Measurements from ENCODE around the gene ST3GAL4.

ST3GAL4 gene

GRCh38 chr11:126430581-126431335 is 75.3 kb downstream of the ST3GAL4 start:
- DNase-seq: no peak

GRCh38 chr11:126431401-126432064 is 76.0 kb downstream of the ST3GAL4 start:
- no peak for DNase-seq

GRCh38 chr11:126432065-126432461 is 76.6 kb downstream of the ST3GAL4 start:
- DNase-seq: no peak

GRCh38 chr11:126432525-126432924 is 77.0 kb downstream of the ST3GAL4 start:
- no peak for DNase-seq

- no peak for DNase-seq
Observed at GRCh38 chr11:126433244-126433846, 77.9 kb downstream of the ST3GAL4 start.

- DNase-seq: no peak
Observed at GRCh38 chr11:126433989-126434949, 78.8 kb downstream of the ST3GAL4 start.

GRCh38 chr11:126434950-126435335 is 79.5 kb downstream of the ST3GAL4 start:
- no peak for DNase-seq

GRCh38 chr11:126436209-126436755 is 80.8 kb downstream of the ST3GAL4 start:
- DNase-seq: no peak

GRCh38 chr11:126437731-126438130 is 82.2 kb downstream of the ST3GAL4 start:
- no peak for DNase-seq

GRCh38 chr11:126438272-126438671 is 82.8 kb downstream of the ST3GAL4 start:
- no peak for DNase-seq

GRCh38 chr11:126438691-126439090 is 83.2 kb downstream of the ST3GAL4 start:
- DNase-seq: no peak

- DNase-seq: no peak
Observed at GRCh38 chr11:126440276-126440675, 84.8 kb downstream of the ST3GAL4 start.

- DNase-seq: peak; percentile 77
Observed at GRCh38 chr11:126440792-126441514, 85.5 kb downstream of the ST3GAL4 start.

- DNase-seq: no peak
Observed at GRCh38 chr11:126443120-126443519, 87.6 kb downstream of the ST3GAL4 start.

GRCh38 chr11:126444072-126444471 is 88.6 kb downstream of the ST3GAL4 start:
- no peak for DNase-seq

GRCh38 chr11:126446581-126446980 is 91.1 kb downstream of the ST3GAL4 start:
- no peak for DNase-seq

GRCh38 chr11:126450198-126450597 is 94.7 kb downstream of the ST3GAL4 start:
- no peak for DNase-seq

- no peak for DNase-seq
Observed at GRCh38 chr11:126450806-126451205, 95.3 kb downstream of the ST3GAL4 start.

- no peak for DNase-seq
Observed at GRCh38 chr11:126451211-126451802, 95.8 kb downstream of the ST3GAL4 start.

GRCh38 chr11:126452241-126453101 is 97.0 kb downstream of the ST3GAL4 start:
- no peak for DNase-seq
